IMR-90 (cell line): ENCODE data around the gene C6orf118. TPM values are rescaled to one million over a fixed set of nuclear protein-coding genes. Genes with fewer than 3 reads are reported as not detected.

ENCODE experiments used
- ATAC-seq: fragments of 200-7000 bp; cut with Tn5 transposase; 2 replicates; pipeline ENCODE4 v1.9.1; 2020; ENCODE audit warnings: low read depth, mild to moderate bottlenecking, moderate library complexity
- BruUV-seq: library from RNA; stranded (reverse); fragments of 400-500 nt; replicated peaks from 2 replicates; lab custom pipeline; 2021; lab: Mats Ljungman, UMichigan
- CTCF ChIA-PET: fragments of 300-600 bp; formaldehyde crosslinking; extraction: SDS; loops from one replicate; lab custom pipeline; 2021; ENCODE audit warnings: antibody characterized with exemption; lab: Yijun Ruan, JAX
- POLR2A ChIA-PET: fragments of 300-600 bp; sonication (Branson Sonifier 250); formaldehyde crosslinking; loops from one replicate; lab custom pipeline; 2022; ENCODE audit warnings: antibody characterized with exemption; ENCODE audit not compliant: unreplicated experiment; lab: Charles Lee
- DNase-seq: peaks from one replicate; pipeline ENCODE4 v3.0.0; 2013
- H2AFZ ChIP-seq: replicated peaks from 2 replicates; pipeline ENCODE3; 2013; ENCODE audit warnings: low read length, mild to moderate bottlenecking; ENCODE audit not compliant: poor library complexity
- H2AK5ac ChIP-seq: 2 replicates; pipeline ENCODE4 v1.6.1; 2013; ENCODE audit warnings: low read depth, low read length, inconsistent platforms
- H2AK9ac ChIP-seq: replicated peaks from 2 replicates; pipeline ENCODE3; 2013; ENCODE audit warnings: mild to moderate bottlenecking, low read depth, low read length, moderate library complexity; ENCODE audit not compliant: poor library complexity
- H2BK120ac ChIP-seq: 2 replicates; pipeline ENCODE4 v1.6.1; 2013; ENCODE audit warnings: low read depth, low read length, inconsistent platforms
- H2BK15ac ChIP-seq: 3 replicates; pipeline ENCODE4 v1.6.1; 2013; ENCODE audit warnings: low read depth, low read length, inconsistent platforms
- H2BK20ac ChIP-seq: 2 replicates; pipeline ENCODE4 v1.6.1; 2013; ENCODE audit warnings: low read depth, mild to moderate bottlenecking, inconsistent platforms, low read length, moderate library complexity
- H2BK5ac ChIP-seq: 2 replicates; pipeline ENCODE4 v1.6.1; 2013; ENCODE audit warnings: mild to moderate bottlenecking, low read depth, low read length, inconsistent platforms; ENCODE audit not compliant: poor library complexity, severe bottlenecking
- H3K14ac ChIP-seq: replicated peaks from 2 replicates; pipeline ENCODE4 v1.6.1; 2013; ENCODE audit warnings: low read depth, low read length, inconsistent platforms
- H3K18ac ChIP-seq: 2 replicates; pipeline ENCODE4 v1.6.1; 2013; ENCODE audit warnings: low read depth, low read length, control low read depth
- H3K23ac ChIP-seq: 2 replicates; pipeline ENCODE4 v1.6.1; 2013; ENCODE audit warnings: low read depth, low read length, inconsistent platforms
- H3K27ac ChIP-seq: 2 replicates; pipeline ENCODE4 v1.5.1; 2013; ENCODE audit warnings: mild to moderate bottlenecking, control low read depth, low read length; ENCODE audit not compliant: insufficient read depth
- H3K27me3 ChIP-seq: 2 replicates; pipeline ENCODE4 v1.6.1; 2013; ENCODE audit warnings: low read length; ENCODE audit not compliant: control insufficient read depth, insufficient read depth
- H3K36me3 ChIP-seq: 2 replicates; pipeline ENCODE4 v1.6.1; 2013; ENCODE audit warnings: low read length, mixed read lengths; ENCODE audit not compliant: control insufficient read depth, insufficient read depth
- H3K4ac ChIP-seq: 2 replicates; pipeline ENCODE4 v1.6.1; 2013; ENCODE audit warnings: low read depth, low read length, inconsistent platforms
- H3K4me1 ChIP-seq: 2 replicates; pipeline ENCODE4 v1.6.1; 2013; ENCODE audit warnings: low read length, mixed read lengths; ENCODE audit not compliant: control insufficient read depth, insufficient read depth
- H3K4me2 ChIP-seq: 2 replicates; pipeline ENCODE4 v1.6.1; 2013; ENCODE audit warnings: low read depth, mild to moderate bottlenecking, control low read depth, low read length, moderate library complexity
- H3K4me3 ChIP-seq: 2 replicates; pipeline ENCODE4 v1.5.1; 2013; ENCODE audit warnings: low read depth, mild to moderate bottlenecking, control low read depth, low read length, moderate library complexity; ENCODE audit not compliant: insufficient read depth
- H3K56ac ChIP-seq: 2 replicates; pipeline ENCODE4 v1.6.1; 2013; ENCODE audit warnings: low read length, inconsistent platforms; ENCODE audit not compliant: insufficient read depth; ENCODE audit errors: extremely low read depth
- H3K79me1 ChIP-seq, 2 experiments: 2 replicates each; pipeline ENCODE4 v1.6.1; 2013; ENCODE audit warnings: low read length in 2 of 2, inconsistent platforms in 1 of 2, low read depth in 1 of 2
- H3K9ac ChIP-seq: 2 replicates; pipeline ENCODE4 v1.6.1; 2013; ENCODE audit warnings: low read depth, low read length, control low read depth
- H3K9me1 ChIP-seq: 2 replicates; pipeline ENCODE4 v1.6.1; 2013; ENCODE audit warnings: low read length, inconsistent platforms; ENCODE audit not compliant: insufficient read depth
- H3K9me3 ChIP-seq: 2 replicates; pipeline ENCODE4 v1.6.1; 2013; ENCODE audit warnings: low read length; ENCODE audit not compliant: control insufficient read depth, insufficient read depth
- H4K20me1 ChIP-seq: 2 replicates; pipeline ENCODE4 v1.6.1; 2013; ENCODE audit warnings: low read length, inconsistent platforms; ENCODE audit not compliant: insufficient read depth
- H4K5ac ChIP-seq: 2 replicates; pipeline ENCODE4 v1.6.1; 2013; ENCODE audit warnings: mild to moderate bottlenecking, low read depth, low read length, control low read depth
- H4K8ac ChIP-seq, 2 experiments: 2 replicates each; pipeline ENCODE4 v1.6.1; 2013; ENCODE audit warnings: low read depth in 2 of 2, low read length in 2 of 2, control low read depth in 1 of 2, inconsistent platforms in 1 of 2
- H4K91ac ChIP-seq: 2 replicates; pipeline ENCODE4 v1.6.1; 2013; ENCODE audit warnings: low read depth, low read length, inconsistent platforms; ENCODE audit not compliant: insufficient read depth
- CEBPB ChIP-seq: IDR thresholded peaks from 2 replicates; pipeline ENCODE4 v1.6.1; 2012; ENCODE audit warnings: low read depth, low read length, improper control_type of control experiment
- CHD1 ChIP-seq: IDR thresholded peaks from 2 replicates; pipeline ENCODE4 v1.6.1; 2012; ENCODE audit warnings: low read depth, low read length, improper control_type of control experiment
- FOS ChIP-seq: fragments of 150-350 bp; IDR thresholded peaks from 2 replicates; pipeline ENCODE4 v1.6.1; 2016; ENCODE audit warnings: low read depth, low read length
- MAFK ChIP-seq: IDR thresholded peaks from 2 replicates; pipeline ENCODE4 v1.6.1; 2012; ENCODE audit warnings: low read depth, low read length, improper control_type of control experiment
- NFE2L2 ChIP-seq: fragments of 150-350 bp; IDR thresholded peaks from 2 replicates; pipeline ENCODE4 v1.6.1; 2016; ENCODE audit warnings: low read depth, mild to moderate bottlenecking, low read length
- POLR2A ChIP-seq: IDR thresholded peaks from 2 replicates; pipeline ENCODE4 v1.6.1; 2012; ENCODE audit warnings: mild to moderate bottlenecking, low read depth, low read length
- RAD21 ChIP-seq: IDR thresholded peaks from 2 replicates; pipeline ENCODE4 v1.6.1; 2012; ENCODE audit warnings: low read length, improper control_type of control experiment
- RCOR1 ChIP-seq: IDR thresholded peaks from 2 replicates; pipeline ENCODE4 v1.6.1; 2012; ENCODE audit warnings: mild to moderate bottlenecking, low read length, improper control_type of control experiment; ENCODE audit not compliant: insufficient replicate concordance
- RFX5 ChIP-seq: IDR thresholded peaks from 2 replicates; pipeline ENCODE4 v1.8.0; 2012; ENCODE audit warnings: low read depth, mild to moderate bottlenecking, low read length, moderate library complexity
- SMC3 ChIP-seq: fragments of 150-350 bp; IDR thresholded peaks from 2 replicates; pipeline ENCODE4 v1.6.1; 2016; ENCODE audit warnings: low read depth, mild to moderate bottlenecking, antibody characterized with exemption, low read length, moderate library complexity
- USF2 ChIP-seq: fragments of 150-350 bp; IDR thresholded peaks from 2 replicates; pipeline ENCODE4 v1.6.1; 2017; ENCODE audit warnings: mild to moderate bottlenecking, antibody characterized with exemption, low read length, low read depth
- WGBS, 2 experiments: methylation state at CpG; one replicate each; pipeline versions ENCODE4 v1.1.5 to v1.1.7; 2013; ENCODE audit warnings: missing lambda C conversion rate in 2 of 2; ENCODE audit not compliant: insufficient read length in 1 of 2; ENCODE audit errors: extremely low coverage in 2 of 2; 5-methylcytosine and 5-hydroxymethylcytosine counted together
- dilution Hi-C: fragments of 300-500 bp; cut with HindIII; formaldehyde crosslinking; loops from one replicate; pipeline ENCODE4 v1.14.3; 2018; ENCODE audit warnings: low sequenced_read_pairs; ENCODE audit not compliant: unreplicated experiment
- in situ Hi-C: fragments of 300-500 bp; cut with MboI; formaldehyde crosslinking; loops from 3 replicates; pipeline ENCODE4 v1.14.3; 2019; ENCODE audit warnings: low sequenced_read_pairs, inconsistent platforms, mixed read lengths
- intact Hi-C: fragments of 100-400 bp; cut with micrococcal nuclease; formaldehyde crosslinking; loops from 2 replicates; pipeline ENCODE4 v1.10.0; 2022
- polyA plus RNA-seq, 3 experiments: library from polyadenylated mRNA; depleted of rRNA; stranded (reverse); fragments of >200 nt; gene quantifications; 2 replicates each; pipeline ENCODE4 v1.2.3, GENCODE V29; 2012; ENCODE audit warnings: low replicate concordance in 1 of 3
- total RNA-seq: library from RNA; depleted of rRNA; stranded (reverse); fragments of >200 nt; gene quantifications from 2 replicates; pipeline ENCODE4 v1.2.3, GENCODE V29; 2012
- TF ChIP-seq, protein P1 (sequence below): conservative IDR thresholded peaks from 2 replicates; pipeline ENCODE4 v1.5.1; 2012; ENCODE audit warnings: mild to moderate bottlenecking, low read depth, low read length, improper control_type of control experiment

The C6orf118 gene
- total and polyA plus RNA-seq, 2 of the 4 experiments (the other 2 are of a cell fraction), result not detected

DNA sequence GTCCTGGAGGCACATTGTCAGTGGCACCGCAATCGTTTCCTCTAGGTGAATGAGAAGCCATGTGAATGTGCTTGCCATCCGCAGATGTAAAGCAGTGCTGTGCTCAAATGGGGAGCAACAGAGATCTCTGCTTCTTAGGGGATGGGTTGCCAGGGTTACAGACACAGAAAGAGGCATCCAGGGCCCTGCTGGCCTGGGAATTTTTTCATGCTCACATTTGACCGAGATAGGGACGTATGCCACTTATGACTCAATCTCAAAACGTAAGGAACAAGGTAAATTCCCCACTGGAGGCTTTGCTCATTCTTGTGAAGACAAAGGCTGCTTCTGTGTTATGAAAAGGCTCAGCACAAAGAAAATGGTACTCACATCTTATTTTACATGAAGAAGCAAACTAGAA is 11.0 kb downstream of the C6orf118 start:
- H4K91ac ChIP-seq, result no peak overlapping the region

More for the DNA sequence above, 11.0 kb downstream of the C6orf118 start:
- Histone ChIP-seq H3K18ac (no peak overlapping the region), H3K4me1 (no peaks in the 10 kb centered on the region), H2AK9ac (no peak overlapping the region), H2BK15ac (no peak overlapping the region), H3K4ac (no peak overlapping the region), H2AFZ (no peak overlapping the region), H2BK5ac (no peak overlapping the region), H3K4me3 (no peak overlapping the region), H4K20me1 (no peaks in the 10 kb centered on the region), H3K56ac (no peak overlapping the region), H2BK120ac (no peak overlapping the region), H3K27ac (no peak overlapping the region), H3K9me3 (no peaks in the 10 kb centered on the region), H3K4me2 (no peak overlapping the region), H3K36me3 (no peaks in the 10 kb centered on the region), H3K9me1 (no peaks in the 10 kb centered on the region), H2AK5ac (no peak overlapping the region), H3K9ac (no peak overlapping the region), H3K23ac (no peak overlapping the region), H3K14ac (no peak overlapping the region), H4K8ac (no peak overlapping the region), H2BK20ac (no peak overlapping the region), H4K5ac (no peak overlapping the region), H3K27me3 (no peaks in the 10 kb centered on the region), H3K79me1 (no peaks in the 10 kb centered on the region)
- POLR2A ChIA-PET, result no interaction called here
- intact Hi-C loops (no loop called here), dilution Hi-C loops (no loop called here), in situ Hi-C loops (no loop called here)
- CTCF ChIA-PET, result no interaction called here
- ATAC-seq, result no peak
- no peak for DNase-seq
- WGBS, 2 experiments, result 57% methylated on average over 1 of the region's 6 CpGs; no CpG with 5 or more reads in 1 of the 2 experiments
- no peak for TF ChIP-seq RAD21
- no peak for TF ChIP-seq NFE2L2
- TF ChIP-seq, protein P1, sequence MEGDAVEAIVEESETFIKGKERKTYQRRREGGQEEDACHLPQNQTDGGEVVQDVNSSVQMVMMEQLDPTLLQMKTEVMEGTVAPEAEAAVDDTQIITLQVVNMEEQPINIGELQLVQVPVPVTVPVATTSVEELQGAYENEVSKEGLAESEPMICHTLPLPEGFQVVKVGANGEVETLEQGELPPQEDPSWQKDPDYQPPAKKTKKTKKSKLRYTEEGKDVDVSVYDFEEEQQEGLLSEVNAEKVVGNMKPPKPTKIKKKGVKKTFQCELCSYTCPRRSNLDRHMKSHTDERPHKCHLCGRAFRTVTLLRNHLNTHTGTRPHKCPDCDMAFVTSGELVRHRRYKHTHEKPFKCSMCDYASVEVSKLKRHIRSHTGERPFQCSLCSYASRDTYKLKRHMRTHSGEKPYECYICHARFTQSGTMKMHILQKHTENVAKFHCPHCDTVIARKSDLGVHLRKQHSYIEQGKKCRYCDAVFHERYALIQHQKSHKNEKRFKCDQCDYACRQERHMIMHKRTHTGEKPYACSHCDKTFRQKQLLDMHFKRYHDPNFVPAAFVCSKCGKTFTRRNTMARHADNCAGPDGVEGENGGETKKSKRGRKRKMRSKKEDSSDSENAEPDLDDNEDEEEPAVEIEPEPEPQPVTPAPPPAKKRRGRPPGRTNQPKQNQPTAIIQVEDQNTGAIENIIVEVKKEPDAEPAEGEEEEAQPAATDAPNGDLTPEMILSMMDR, result no peak
- TF ChIP-seq RFX5, result no peak
- no peak for TF ChIP-seq SMC3
- no peak for TF ChIP-seq FOS
- no peak for TF ChIP-seq CEBPB
- TF ChIP-seq MAFK, result no peak
- no peak for TF ChIP-seq CHD1
- TF ChIP-seq RCOR1, result no peak
- no peak for TF ChIP-seq USF2
- no peak for TF ChIP-seq POLR2A
- no TSS peak for BruUV-seq
